IMR-90 (cell line): Measurements from ENCODE around the gene JMJD6.
A peak's percentile ranks its signal among the peaks of the same experiment; 100 is the strongest.

ENCODE experiments used
- BHLHE40 ChIP-seq: fragments of 150-350 bp; IDR thresholded peaks from 2 replicates; pipeline ENCODE4 v1.6.1; 2016; ENCODE audit warnings: mild to moderate bottlenecking, low read depth, low read length
- CEBPB ChIP-seq: IDR thresholded peaks from 2 replicates; pipeline ENCODE4 v1.6.1; 2012; ENCODE audit warnings: low read depth, low read length, improper control_type of control experiment
- FOS ChIP-seq: fragments of 150-350 bp; IDR thresholded peaks from 2 replicates; pipeline ENCODE4 v1.6.1; 2016; ENCODE audit warnings: low read depth, low read length
- MAFK ChIP-seq: IDR thresholded peaks from 2 replicates; pipeline ENCODE4 v1.6.1; 2012; ENCODE audit warnings: low read depth, low read length, improper control_type of control experiment
- MAZ ChIP-seq: IDR thresholded peaks from 2 replicates; pipeline ENCODE4 v1.6.1; 2012; ENCODE audit warnings: low read depth, mild to moderate bottlenecking, low read length, improper control_type of control experiment, moderate library complexity, borderline replicate concordance
- POLR2A ChIP-seq: IDR thresholded peaks from 2 replicates; pipeline ENCODE4 v1.6.1; 2012; ENCODE audit warnings: mild to moderate bottlenecking, low read depth, low read length
- RAD21 ChIP-seq: IDR thresholded peaks from 2 replicates; pipeline ENCODE4 v1.6.1; 2012; ENCODE audit warnings: low read length, improper control_type of control experiment
- RCOR1 ChIP-seq: IDR thresholded peaks from 2 replicates; pipeline ENCODE4 v1.6.1; 2012; ENCODE audit warnings: mild to moderate bottlenecking, low read length, improper control_type of control experiment; ENCODE audit not compliant: insufficient replicate concordance
- RFX5 ChIP-seq: IDR thresholded peaks from 2 replicates; pipeline ENCODE4 v1.8.0; 2012; ENCODE audit warnings: low read depth, mild to moderate bottlenecking, low read length, moderate library complexity
- USF2 ChIP-seq: fragments of 150-350 bp; IDR thresholded peaks from 2 replicates; pipeline ENCODE4 v1.6.1; 2017; ENCODE audit warnings: mild to moderate bottlenecking, antibody characterized with exemption, low read length, low read depth
- TF ChIP-seq, protein P1 (sequence below): conservative IDR thresholded peaks from 2 replicates; pipeline ENCODE4 v1.5.1; 2012; ENCODE audit warnings: mild to moderate bottlenecking, low read depth, low read length, improper control_type of control experiment
- TF ChIP-seq, protein P2 (sequence below): fragments of 150-350 bp; IDR thresholded peaks from 2 replicates; pipeline ENCODE4 v1.6.1; 2016; ENCODE audit warnings: low read depth, mild to moderate bottlenecking, low read length, moderate library complexity, borderline replicate concordance

DNA sequence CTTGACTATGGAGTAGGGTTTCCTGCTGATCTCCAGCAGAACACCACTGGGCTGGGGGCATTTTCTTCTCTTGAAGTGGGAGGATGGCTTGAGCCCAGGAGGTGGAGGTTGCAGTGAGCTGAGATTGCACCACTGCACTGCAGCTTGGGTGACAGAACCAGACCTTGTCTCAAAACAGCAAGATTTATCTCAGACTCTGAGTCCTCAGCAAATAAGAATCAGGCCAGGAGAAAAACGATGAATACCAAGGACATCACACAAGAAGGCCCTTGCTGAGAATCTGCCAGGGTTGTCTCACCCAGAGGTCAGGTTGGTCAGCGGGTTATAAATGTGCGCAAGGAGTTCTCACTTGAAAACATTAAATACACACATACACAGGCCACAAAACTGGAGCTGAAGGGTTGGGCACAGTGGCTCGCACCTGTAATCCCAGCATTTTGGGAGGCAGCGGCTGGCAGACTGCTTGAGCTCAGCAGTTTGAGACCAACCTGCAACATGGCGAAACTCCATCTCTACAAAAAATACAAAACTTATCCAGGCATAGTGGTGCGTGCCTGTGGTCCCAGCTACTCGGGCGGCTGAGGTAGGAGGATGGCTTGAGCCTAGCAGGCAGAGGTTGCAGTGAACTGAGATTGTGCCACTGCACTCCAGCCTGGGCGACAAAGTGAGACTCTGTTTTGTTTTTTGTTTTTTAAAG lies 23.3 kb downstream of the JMJD6 start:
- TF ChIP-seq, protein P1, sequence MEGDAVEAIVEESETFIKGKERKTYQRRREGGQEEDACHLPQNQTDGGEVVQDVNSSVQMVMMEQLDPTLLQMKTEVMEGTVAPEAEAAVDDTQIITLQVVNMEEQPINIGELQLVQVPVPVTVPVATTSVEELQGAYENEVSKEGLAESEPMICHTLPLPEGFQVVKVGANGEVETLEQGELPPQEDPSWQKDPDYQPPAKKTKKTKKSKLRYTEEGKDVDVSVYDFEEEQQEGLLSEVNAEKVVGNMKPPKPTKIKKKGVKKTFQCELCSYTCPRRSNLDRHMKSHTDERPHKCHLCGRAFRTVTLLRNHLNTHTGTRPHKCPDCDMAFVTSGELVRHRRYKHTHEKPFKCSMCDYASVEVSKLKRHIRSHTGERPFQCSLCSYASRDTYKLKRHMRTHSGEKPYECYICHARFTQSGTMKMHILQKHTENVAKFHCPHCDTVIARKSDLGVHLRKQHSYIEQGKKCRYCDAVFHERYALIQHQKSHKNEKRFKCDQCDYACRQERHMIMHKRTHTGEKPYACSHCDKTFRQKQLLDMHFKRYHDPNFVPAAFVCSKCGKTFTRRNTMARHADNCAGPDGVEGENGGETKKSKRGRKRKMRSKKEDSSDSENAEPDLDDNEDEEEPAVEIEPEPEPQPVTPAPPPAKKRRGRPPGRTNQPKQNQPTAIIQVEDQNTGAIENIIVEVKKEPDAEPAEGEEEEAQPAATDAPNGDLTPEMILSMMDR = no peak
- no peak for TF ChIP-seq MAFK
- TF ChIP-seq, protein P2, sequence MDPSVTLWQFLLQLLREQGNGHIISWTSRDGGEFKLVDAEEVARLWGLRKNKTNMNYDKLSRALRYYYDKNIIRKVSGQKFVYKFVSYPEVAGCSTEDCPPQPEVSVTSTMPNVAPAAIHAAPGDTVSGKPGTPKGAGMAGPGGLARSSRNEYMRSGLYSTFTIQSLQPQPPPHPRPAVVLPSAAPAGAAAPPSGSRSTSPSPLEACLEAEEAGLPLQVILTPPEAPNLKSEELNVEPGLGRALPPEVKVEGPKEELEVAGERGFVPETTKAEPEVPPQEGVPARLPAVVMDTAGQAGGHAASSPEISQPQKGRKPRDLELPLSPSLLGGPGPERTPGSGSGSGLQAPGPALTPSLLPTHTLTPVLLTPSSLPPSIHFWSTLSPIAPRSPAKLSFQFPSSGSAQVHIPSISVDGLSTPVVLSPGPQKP = no peak
- no peak for TF ChIP-seq POLR2A
- no peak for TF ChIP-seq RAD21
- no peak for TF ChIP-seq USF2
- TF ChIP-seq FOS = no peak
- TF ChIP-seq RFX5 = no peak
- no peak for TF ChIP-seq MAZ
- no peak for TF ChIP-seq RCOR1
- TF ChIP-seq CEBPB = peak; percentile 32; the same call in 1 of the 2 replicates
- no peak for TF ChIP-seq BHLHE40
